NB4 (cell line): ENCODE measurements around the gene TCERG1.

Experiments used
- MYC ChIP-seq: IDR thresholded peaks from 2 replicates; pipeline ENCODE4 v1.6.1; 2011; ENCODE audit warnings: low read depth, low read length
- POLR2A ChIP-seq: IDR thresholded peaks from 2 replicates; pipeline ENCODE4 v1.6.1; 2011; ENCODE audit warnings: mild to moderate bottlenecking; ENCODE audit not compliant: insufficient read length; ENCODE audit errors: extremely low read depth
- TF ChIP-seq, protein P1 (sequence below): IDR thresholded peaks from one replicate; pipeline ENCODE4 v1.5.1; 2012; ENCODE audit warnings: low read depth, low read length
- TF ChIP-seq, protein P2 (sequence below): IDR thresholded peaks from 2 replicates; pipeline ENCODE4 v1.6.1; 2011; ENCODE audit warnings: low read depth, low read length

DNA sequence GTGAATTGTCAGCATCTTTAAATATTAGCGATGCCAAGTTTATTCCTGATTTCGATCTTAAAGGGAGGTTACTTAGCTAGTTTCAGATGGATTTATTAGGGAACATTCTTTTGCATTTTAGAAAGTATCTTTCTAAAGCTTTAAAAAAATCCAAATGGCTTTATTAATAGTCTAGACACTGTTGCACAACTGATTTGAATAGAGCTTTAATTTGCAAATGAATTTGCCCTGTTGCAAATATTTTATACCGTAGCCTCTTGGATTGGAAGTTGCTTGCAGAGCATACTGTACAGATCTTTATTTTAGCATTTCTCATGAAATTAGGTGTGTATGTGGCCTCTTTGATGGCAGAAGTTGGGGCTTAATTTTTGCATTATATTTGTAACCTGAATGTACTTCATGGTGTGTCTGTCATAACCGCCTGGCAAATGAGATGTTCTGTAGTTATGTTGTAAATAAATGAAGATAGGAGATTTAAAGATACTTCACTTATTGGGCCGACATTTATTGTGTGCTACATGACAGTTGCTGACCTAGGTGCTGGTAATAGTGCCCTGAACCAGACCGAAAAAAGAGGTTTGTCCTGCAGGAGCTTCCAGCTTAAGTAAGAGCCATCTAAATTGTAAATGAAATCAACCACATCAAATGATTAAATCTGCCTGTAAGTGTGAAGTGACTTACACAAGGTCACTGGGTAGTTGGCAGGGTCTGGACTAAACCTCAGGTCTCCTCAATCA is 1.8 kb downstream of the TCERG1 start:
- TF ChIP-seq POLR2A (no peak), MYC (no peak)
- TF ChIP-seq, protein P1, sequence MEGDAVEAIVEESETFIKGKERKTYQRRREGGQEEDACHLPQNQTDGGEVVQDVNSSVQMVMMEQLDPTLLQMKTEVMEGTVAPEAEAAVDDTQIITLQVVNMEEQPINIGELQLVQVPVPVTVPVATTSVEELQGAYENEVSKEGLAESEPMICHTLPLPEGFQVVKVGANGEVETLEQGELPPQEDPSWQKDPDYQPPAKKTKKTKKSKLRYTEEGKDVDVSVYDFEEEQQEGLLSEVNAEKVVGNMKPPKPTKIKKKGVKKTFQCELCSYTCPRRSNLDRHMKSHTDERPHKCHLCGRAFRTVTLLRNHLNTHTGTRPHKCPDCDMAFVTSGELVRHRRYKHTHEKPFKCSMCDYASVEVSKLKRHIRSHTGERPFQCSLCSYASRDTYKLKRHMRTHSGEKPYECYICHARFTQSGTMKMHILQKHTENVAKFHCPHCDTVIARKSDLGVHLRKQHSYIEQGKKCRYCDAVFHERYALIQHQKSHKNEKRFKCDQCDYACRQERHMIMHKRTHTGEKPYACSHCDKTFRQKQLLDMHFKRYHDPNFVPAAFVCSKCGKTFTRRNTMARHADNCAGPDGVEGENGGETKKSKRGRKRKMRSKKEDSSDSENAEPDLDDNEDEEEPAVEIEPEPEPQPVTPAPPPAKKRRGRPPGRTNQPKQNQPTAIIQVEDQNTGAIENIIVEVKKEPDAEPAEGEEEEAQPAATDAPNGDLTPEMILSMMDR = no peak
- TF ChIP-seq, protein P2, sequence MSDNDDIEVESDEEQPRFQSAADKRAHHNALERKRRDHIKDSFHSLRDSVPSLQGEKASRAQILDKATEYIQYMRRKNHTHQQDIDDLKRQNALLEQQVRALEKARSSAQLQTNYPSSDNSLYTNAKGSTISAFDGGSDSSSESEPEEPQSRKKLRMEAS = no peak
